Stimulated activated CD8-positive, alpha-beta memory T cell treated with anti-CD3 and anti-CD28 coated beads, Interleukin-7, amount 100 ng/mL, for 24 hours (primary cell): ENCODE results near the gene RUVBL1.
A peak's percentile ranks its signal among the peaks of the same experiment; 100 is the strongest.
"Not testable (repeated sequence)": the region's sequence is repeated elsewhere in the genome, so short reads cannot be mapped to it uniquely, and the experiment has no call there.

Experiments used
- DNase-seq: peaks from one replicate; pipeline ENCODE4 v3.0.0-alpha.2; 2020; ENCODE audit warnings: low read depth

Gene RUVBL1

DNA sequence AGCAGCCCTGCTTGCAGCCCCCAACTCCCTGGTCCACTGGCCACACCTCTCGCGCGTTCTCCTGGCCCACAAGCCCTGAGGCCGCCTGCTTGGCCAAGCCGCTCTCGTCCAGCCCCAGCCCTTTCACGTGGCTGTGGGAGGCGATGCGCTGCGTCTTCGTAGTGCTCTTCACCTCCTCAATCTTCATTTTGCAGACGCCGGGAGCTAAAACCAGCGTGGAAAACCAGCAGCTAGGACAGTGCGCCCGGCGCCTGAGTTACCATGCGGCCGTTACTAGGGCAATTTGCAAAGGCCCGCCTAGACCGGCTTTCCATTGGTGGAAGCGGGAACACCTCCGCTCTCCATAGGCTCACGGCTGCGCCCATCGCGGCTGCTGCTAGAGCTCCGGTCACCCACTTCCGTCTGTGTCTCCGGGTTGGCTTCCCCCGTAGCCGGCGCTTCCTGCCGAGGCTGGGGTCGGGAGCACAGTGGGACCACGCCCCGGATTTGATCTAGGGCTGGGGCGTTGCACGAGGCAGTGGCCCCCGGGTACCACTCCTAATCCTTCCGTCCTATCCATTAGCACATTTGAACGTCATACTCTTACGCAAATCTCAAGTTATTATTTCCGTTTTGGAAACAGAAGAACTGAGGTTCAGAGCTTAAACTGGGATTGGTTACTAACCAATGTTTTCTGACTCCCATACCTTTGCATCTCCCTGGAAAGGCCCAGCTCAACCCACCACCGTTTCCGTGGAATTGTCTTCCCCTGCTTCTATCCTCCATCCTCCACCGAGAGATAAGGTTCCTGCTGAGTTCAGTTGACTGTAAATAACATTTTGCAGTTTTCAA, at the start of gene RUVBL1:
TSS of gene RUVBL1 (minus strand) at position 275 of the 831 bp plus-strand sequence. CDS start at position 187, 88 bp downstream.
- DNase-seq, result peak; percentile 93

DNA sequence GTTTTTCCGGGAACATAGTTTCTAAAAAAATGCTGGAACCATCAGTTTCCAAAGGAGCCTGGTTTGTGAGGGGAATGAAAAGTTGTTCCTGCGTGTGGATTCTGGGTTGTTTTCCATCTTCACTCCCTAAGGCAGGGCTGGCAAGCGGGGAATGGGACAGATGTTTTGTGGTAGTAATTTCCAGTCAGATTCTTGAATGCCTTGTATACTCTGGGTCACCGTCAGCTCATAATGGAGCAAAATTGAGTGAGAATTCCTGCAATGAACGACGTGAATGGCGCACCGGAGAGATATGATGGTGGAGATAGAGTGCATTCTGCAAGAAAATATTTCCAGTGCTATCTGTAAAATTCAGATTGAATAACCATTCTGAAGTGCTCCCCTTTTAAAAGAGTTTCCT, 49.6 kb upstream of the RUVBL1 start:
- no peak for DNase-seq

GRCh38 chr3:128170866-128171516, 47.4 kb upstream of the RUVBL1 start:
- no peak for DNase-seq

- DNase-seq, result no peak
These were observed 45.2 kb upstream of the RUVBL1 start for GRCh38 chr3:128168836-128169235.

DNA sequence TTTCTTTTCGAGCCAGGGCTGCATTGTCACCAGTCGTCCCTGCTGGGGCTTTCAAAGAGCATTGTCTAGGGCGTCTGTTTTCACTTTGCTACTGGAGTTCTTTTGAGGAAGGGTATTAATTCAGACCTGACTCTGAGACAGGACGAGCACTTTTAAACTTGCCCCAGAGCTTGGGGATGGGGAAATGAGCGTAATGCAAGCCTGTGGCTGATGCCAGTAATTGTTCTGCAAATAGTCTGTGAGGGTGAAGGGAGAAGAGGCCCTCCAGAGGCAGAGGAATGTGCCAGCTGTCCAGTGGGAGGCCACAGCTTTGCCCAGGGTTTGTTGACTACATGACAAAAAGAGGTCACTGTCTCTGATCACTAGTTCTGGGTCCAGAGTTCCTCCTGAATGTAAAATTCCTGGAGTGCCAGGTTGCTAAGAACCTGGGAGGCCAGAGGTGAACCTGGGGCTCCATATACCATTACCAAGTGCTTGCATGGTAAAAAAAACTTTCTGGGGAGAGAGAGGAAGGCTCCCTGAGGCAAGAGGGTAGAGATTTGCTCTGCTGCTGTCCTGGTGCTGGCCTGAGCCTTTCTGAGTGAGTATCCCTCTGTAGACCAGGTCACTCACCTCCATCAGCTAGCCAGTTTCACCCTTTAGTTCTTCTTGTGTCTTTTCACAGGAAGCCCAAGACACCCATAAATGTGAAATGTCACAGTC, 44.5 kb upstream of the RUVBL1 start:
- DNase-seq, result no peak

DNA sequence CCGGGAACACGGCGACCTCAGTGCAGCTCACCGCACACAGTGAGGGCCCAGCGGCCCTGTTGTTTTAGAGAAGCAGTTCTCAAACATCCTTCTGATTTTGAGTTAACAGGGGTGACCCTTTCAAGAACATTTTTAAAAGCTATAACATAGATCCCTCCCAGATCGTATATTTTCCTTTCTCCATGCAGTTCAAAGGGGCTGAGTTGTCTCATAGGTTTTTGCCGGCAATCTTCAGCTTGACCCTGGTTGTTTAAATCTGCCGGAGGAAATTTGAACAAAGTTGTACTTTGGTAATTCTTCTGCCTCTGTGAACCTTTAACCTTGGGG, 44.0 kb upstream of the RUVBL1 start:
- DNase-seq, result no peak

DNA sequence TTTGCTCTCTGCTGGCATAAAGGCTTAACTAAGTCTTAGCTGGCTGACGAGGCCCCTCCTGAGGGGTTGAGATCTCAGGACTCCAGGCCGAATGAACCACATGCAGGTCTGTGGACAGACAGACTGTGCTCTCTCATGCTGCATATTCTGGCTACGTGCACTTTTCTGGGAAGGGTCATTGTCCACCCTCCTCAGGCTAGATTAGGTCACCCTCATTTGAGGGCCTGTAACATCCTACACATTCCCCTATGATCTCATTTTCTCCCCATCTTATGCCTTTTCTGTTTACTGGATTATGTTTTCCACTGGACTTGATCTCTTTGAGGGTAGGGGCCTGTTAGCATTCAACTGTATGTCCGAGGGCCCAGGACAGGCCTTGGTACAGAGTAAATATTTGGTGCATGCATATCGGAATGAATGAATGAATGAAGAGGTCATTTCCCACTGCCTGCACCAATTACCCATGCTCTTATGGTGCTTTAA, 43.4 kb upstream of the RUVBL1 start:
- no peak for DNase-seq

GRCh38 chr3:128163432-128163831, 39.8 kb upstream of the RUVBL1 start:
- no peak for DNase-seq

- no peak for DNase-seq
These were observed 37.0 kb upstream of the RUVBL1 start for GRCh38 chr3:128160661-128161060.

DNA sequence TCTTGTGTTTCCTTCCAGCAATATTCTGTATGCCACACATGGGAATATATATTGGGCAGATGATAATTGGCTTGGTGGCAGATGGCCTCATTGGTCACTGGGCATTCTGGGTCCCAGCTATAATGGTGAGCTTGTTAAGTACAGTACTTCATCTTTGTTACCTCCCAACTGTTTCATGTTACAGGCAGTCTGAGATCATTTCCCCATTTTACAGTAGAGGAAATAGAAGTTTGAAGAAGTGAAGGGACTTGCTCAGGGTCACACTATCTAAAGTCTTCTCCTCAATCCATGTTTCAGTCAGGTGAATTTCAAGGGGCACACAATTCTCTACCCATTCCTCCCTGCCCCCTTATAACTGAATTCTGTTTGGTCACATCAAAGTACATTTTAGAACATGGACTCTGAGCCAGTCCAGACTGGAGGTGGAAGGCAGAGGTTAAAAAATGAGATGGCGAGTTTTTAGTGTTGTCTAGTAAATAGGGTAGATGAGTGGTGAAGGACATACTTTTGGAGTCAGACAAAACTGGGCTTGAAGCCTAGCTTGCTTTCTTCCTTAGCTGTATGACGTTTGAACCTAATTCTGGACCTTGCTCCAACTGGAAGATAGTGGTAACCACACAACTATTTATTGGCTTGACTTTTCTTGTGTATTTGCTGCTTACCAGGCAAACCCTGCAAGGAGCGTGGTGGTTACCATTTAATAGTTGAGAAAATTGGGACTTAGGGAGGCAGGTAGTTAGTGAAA, 32.2 kb upstream of the RUVBL1 start:
- DNase-seq, result no peak

GRCh38 chr3:128154354-128154753, 30.7 kb upstream of the RUVBL1 start:
- not testable (repeated sequence) for DNase-seq

DNA sequence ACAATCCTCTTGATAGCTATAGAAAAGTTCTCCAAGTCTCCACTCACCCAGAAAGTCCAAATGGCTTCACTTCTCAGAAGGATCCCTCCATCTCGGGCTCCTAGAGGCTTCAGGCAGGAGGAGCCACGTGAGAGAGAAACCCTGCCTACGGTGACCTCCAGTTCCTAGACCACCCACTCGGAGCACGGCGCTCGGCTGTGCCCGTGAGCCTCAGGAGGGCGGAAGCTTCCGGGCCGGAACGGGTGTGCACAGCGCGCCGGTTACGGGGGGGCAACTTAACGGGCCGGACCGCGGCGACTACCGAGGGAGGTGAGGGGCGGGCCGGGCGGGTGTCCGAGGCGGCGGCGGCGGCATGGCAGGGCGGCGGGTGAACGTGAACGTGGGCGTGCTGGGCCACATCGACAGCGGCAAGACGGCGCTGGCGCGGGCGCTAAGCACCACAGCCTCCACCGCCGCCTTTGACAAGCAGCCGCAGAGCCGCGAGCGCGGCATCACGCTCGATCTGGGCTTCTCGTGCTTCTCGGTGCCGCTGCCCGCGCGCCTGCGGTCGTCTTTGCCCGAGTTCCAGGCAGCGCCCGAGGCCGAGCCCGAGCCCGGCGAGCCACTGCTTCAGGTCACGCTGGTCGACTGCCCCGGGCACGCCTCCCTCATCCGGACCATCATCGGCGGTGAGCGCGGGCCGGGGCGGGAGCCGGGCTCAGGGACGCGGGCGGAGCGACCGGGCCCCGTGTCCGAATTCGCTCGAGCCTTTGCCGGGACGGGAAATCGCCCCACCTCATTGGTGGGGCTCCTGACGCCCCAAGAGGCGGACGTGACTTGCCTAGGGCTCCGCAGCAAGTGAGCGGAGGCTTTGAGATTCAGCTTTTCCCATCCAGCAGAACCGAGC, 29.8 kb upstream of the RUVBL1 start, which contains the start of gene EEFSEC:
TSS of gene EEFSEC (plus strand) at position 326 of the 886 bp plus-strand sequence. CDS start at position 353, 27 bp downstream.
- peak; percentile 77 for DNase-seq

DNA sequence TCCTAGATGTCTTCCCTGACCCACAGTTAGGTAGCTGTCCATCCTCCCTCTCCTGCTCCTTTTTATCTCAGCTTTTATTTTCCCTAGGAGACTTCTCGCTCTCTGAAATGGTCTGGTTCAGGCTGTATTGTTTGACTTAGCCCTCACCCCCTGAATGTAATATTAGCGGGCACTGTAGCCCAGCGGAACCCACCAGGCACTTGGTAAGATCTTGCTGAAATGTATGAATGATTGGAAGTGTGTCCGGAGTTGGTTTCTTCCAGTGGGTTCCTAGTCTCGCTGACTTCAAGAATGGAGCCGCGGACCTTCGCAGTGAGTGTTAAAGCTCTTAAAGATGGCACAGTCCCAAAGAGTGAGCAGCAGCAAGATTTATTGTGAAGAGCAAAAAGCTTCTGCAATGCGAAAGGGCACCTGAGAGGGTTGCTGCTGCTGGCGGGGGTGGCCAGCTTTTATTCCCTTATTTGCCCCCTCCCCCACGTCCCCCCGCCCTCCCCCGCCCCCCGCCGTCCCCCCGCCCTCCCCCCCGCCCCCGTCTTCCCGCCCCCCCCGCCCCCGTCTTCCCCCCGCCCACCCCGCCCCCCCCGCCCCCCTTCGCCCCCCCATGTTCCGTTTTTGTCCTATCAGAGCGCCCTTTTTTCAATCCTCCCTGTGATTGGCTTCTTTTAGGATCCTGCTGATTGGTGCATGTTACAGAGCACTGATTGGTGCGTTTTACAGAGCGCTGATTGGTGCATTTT, 29.0 kb upstream of the RUVBL1 start:
- DNase-seq, result no peak

GRCh38 chr3:128151758-128152274, 28.2 kb upstream of the RUVBL1 start:
- DNase-seq, result no peak

DNA sequence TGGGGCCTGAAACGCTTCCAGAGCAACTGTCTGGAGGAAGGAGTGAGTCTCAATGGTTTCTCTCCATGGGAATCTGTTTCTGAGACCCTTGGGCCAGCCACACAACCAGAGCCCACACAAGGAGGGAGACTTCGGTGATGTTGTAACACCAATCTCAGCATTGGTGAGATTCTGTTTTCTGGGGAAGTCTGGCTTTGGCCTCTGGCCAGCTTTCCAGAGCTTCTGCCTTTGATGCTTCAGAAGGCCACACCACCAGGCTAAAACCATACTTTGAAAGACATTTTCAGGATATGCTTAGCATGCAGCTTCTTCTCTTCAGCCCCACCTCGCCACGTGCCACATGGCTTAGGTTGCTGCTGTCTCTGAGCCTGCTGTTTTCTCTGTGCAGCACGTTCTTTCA, 26.0 kb upstream of the RUVBL1 start:
- no peak for DNase-seq

- DNase-seq, result no peak
These were observed 22.6 kb upstream of the RUVBL1 start for GRCh38 chr3:128146201-128146600.

DNA sequence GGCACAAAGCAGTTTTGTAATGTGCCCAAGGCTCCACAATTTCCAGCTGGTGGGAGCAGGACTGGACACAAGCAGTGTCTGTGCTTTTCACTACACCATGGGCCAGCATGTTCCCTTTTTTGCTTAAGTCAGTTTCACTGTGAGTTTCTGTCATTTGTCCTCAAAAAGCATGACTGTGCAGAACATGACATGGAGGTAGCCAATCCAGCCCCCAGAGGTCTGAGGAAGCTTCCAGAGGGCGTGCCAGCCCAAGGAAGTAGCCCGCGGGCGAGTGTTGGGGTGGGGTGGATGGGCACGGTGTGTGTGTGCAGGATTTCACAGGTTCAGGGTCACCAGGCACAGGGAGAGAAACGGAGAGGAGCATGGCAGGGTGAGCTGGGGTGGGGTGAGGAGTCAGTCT, 21.7 kb upstream of the RUVBL1 start:
- DNase-seq, result no peak

DNA sequence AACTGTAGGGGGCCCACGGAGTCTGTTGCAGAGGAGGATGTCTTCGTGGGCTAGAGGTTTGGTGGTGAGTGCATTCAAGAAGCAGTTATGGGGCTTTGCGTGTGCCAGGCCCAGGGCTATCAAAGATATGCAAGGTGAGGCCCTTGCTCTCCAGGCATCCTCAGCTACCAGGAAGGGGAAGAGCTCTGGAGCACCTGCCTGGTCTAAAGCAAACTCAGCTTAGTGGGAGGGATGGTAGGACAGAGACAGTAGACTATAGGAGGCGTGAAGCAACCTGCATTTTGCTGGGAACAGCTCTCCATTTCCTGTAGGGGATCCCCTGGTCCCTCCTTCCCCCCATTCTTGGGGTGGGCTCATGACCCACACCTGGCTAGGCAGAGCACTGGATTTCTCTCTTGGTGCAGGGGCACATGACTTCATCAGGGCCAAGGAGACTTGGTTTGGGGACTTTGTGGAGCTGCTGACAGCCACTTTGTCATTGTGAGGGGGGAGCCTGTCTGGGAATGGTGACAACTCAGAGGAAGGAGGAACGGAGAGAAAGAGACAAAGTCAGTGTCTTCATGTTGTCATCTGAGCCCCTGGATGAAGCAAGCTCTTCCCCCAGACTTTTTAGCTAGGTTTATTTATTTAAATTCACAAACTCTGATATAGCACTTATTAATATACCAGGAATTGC, 21.0 kb upstream of the RUVBL1 start:
- DNase-seq, result no peak

DNA sequence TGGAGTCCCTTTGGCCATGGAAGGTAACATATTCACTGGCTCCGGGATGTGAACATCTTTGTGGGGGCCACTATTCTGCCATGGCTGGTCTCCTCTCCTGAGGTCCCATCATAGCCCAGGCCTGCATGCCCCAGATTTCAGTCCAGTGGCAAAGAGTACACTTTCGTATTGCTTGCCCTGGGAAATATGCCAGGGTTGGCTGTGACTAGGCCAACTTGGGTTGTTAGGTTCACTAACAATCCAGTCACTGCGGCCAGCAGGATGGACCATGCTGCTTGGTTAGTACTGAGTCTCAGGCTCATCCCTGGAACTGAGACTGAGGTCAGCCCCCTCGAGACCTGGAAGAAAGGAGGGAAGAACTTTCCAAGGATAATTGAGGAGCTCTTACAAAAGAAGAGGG, 19.9 kb upstream of the RUVBL1 start:
- no peak for DNase-seq
